Body of pancreas (tissue), 4 donors: ENCODE data around the gene CEP72.

Experiments
- CTCF ChIP-seq, 7 experiments: fragments of 450-650 bp in 4 of 7; fragments of 200-600 bp in 3 of 7; sonication (generic) in 3 of 7; IDR thresholded peaks; one replicate each; pipeline ENCODE4 v1.5.1; 2016 to 2019; ENCODE audit warnings: antibody characterized with exemption in 7 of 7
- POLR2A ChIP-seq, 3 donors: fragments of 450-650 bp; IDR thresholded peaks; one replicate each; pipeline ENCODE4 v1.6.1; 2016; ENCODE audit warnings: antibody characterized with exemption in 3 of 3, mild to moderate bottlenecking in 2 of 3

- no peak for TF ChIP-seq POLR2A (IDR thresholded peaks at IDR 0.05)
- no peak for TF ChIP-seq CTCF (IDR thresholded peaks at IDR 0.05)
Measured at GRCh38 chr5:636951-637350, 24.8 kb downstream of the CEP72 start.
